HUES48 (cell line): ENCODE measurements around the gene LDB3.
A peak's percentile ranks its signal among the peaks of the same experiment; 100 is the strongest.

Experiments used
- H3K27ac ChIP-seq: one replicate; pipeline ENCODE4 v1.7.0; 2013; ENCODE audit warnings: low read depth, low read length, inconsistent platforms
- H3K27me3 ChIP-seq: 2 replicates; pipeline ENCODE4 v1.6.1; 2013; ENCODE audit warnings: mild to moderate bottlenecking, low read length; ENCODE audit not compliant: control insufficient read depth, insufficient read depth
- H3K36me3 ChIP-seq: 2 replicates; pipeline ENCODE4 v1.6.1; 2013; ENCODE audit warnings: low read length; ENCODE audit not compliant: control insufficient read depth, insufficient read depth
- H3K4me1 ChIP-seq: 2 replicates; pipeline ENCODE4 v1.6.1; 2013; ENCODE audit warnings: mild to moderate bottlenecking, low read length; ENCODE audit not compliant: control insufficient read depth, insufficient read depth
- H3K4me3 ChIP-seq: 2 replicates; pipeline ENCODE4 v1.5.1; 2013; ENCODE audit warnings: mild to moderate bottlenecking, low read depth, low read length
- H3K9ac ChIP-seq: 2 replicates; pipeline ENCODE4 v1.6.1; 2013; ENCODE audit warnings: mild to moderate bottlenecking, low read depth, low read length, moderate library complexity
- H3K9me3 ChIP-seq: 2 replicates; pipeline ENCODE4 v1.6.1; 2013; ENCODE audit warnings: low read length; ENCODE audit not compliant: control insufficient read depth, insufficient read depth

The LDB3 gene

DNA sequence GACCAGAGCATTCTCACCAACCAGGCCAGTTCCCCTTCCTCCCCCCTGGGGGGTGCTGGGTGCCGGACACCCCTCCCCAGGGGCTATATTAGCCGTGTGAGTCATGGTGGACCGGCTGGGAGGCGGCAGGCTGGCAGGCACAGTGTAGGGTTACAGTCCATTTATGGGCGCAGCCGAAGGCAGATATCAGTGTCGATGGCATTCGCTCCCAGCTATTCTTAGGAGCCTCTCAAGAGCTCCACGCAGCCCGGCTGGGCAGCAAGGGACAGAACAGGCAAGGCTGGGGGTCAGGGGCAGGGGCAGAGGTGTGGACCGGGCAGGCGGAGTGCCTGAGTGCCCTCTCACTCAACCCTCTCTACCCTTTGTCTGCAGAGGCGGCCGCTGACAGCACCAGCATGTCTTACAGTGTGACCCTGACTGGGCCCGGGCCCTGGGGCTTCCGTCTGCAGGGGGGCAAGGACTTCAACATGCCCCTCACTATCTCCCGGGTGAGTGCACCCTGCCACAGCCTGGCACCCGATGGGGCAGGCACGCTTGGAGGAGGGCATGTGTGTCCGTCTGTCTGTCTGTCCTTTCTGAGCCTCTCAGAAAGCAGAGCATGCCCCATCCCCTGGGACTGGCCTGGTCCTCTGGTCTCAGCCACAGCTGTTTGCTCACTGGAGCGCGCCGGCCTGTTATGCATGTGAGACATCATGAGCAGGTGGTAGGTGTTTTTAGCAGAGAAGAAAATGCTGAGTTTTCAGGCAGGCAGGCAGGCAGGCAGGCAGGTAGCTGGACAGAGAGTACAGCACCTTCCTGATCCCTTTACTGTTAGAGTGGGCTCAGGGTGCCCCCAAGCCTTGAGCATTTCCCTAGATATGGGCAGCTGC is at the start of gene LDB3:
Gene LDB3 (plus strand): TSS at position 215 of the 869 bp plus-strand sequence. CDS start 181 bp downstream, at position 396.
- no peaks in the 10 kb centered on the region for H3K27me3 ChIP-seq
- H3K4me1 ChIP-seq: peaks cover 19% of the 10 kb centered on the region
- H3K27ac ChIP-seq: no peak within 1 kb of the TSS
- H3K9ac ChIP-seq: 0 out of 2 replicates have a peak within 1 kb of the TSS, but pooled peaks have one; percentile 16
- no peak within 1 kb of the TSS for H3K4me3 ChIP-seq
- no peaks in the 10 kb centered on the region for H3K36me3 ChIP-seq
- H3K9me3 ChIP-seq: no peaks in the 10 kb centered on the region

GRCh38 chr10:86628311-86628710 is 40.0 kb upstream of the LDB3 start:
- peaks cover 24% of the 10 kb centered on the region for H3K27me3 ChIP-seq
- no peaks in the 10 kb centered on the region for H3K36me3 ChIP-seq
- H3K9ac ChIP-seq: no peak overlapping the region
- no peak overlapping the region for H3K4me3 ChIP-seq
- H3K9me3 ChIP-seq: no peaks in the 10 kb centered on the region
- H3K27ac ChIP-seq: no peak overlapping the region
- peaks cover 3% of the 10 kb centered on the region; the same call in 1 of the 2 replicates for H3K4me1 ChIP-seq

GRCh38 chr10:86630079-86630478 is 38.2 kb upstream of the LDB3 start:
- peaks cover 33% of the 10 kb centered on the region for H3K27me3 ChIP-seq
- H3K4me3 ChIP-seq: no peak overlapping the region
- no peak overlapping the region for H3K27ac ChIP-seq
- no peaks in the 10 kb centered on the region for H3K36me3 ChIP-seq
- no peaks in the 10 kb centered on the region for H3K9me3 ChIP-seq
- H3K4me1 ChIP-seq: peaks cover 3% of the 10 kb centered on the region; the same call in 1 of the 2 replicates
- H3K9ac ChIP-seq: no peak overlapping the region

DNA sequence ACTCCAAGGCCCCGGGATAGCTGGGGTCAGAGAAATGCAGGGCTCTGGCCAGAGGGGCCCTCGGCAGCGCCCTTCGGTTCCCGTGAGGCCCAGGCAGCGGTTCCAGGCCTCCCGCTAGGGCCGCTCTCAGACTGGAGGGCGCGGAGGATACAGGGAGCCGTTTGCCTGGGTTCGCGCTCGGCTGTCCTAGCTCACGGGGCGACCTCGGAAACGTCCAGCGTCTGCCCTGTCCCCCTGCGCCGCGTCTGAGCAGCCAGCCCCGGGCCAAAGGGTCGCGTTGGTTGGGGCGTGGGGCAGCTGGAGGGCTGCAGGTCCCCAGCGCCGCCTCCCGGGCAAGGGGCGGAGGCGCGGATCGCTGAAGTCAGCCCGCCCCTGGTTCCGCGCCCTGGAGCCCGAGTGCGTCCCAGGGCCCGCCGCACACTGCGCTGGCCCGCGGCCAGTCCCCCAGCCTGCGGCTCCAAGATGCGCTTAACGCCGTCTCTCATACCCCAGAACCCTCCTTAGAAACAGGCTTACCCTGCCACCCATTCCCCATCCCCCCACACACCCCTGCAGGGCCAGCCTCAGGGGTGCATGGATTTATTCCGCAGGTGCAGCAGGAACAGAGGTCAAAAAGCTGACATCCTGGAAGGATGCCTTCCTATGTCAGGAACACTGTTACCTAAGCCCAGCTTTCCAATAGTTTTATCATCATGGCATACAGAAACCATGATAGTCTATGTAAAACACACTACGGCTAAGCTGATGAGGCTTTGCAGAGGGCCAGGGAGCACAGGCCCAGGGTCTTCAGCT is 36.1 kb upstream of the LDB3 start:
- H3K4me3 ChIP-seq: peak overlapping the region; percentile 65
- no peaks in the 10 kb centered on the region for H3K9me3 ChIP-seq
- H3K36me3 ChIP-seq: no peaks in the 10 kb centered on the region
- H3K9ac ChIP-seq: peak overlapping the region; percentile 17; the same call in 1 of the 2 replicates
- peaks cover 33% of the 10 kb centered on the region for H3K27me3 ChIP-seq
- H3K4me1 ChIP-seq: peaks cover 3% of the 10 kb centered on the region; the same call in 1 of the 2 replicates
- H3K27ac ChIP-seq: no peak overlapping the region

DNA sequence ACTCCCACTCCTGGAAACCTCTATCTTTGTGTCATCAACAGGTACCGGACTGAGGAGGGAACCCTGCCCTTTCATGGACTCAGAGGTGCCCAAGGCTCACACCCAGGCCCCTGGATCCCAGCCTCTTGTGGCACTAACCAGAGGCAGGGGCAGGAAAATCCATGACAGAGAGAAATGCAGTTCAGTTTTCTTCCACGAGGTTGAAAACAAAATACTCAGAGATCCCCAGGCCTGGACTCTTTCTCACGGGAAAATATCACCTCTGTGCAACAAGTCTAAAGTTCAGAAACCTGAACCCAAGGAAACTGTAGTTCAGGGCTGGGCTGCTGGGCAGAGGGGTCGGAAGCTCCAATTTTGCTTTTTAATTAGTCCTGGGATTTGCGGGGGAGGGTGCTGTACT is 35.4 kb upstream of the LDB3 start:
- Histone ChIP-seq H3K27ac (no peak overlapping the region), H3K4me1 (peaks cover 3% of the 10 kb centered on the region; the same call in 1 of the 2 replicates), H3K4me3 (no peak overlapping the region), H3K9ac (no peak overlapping the region), H3K36me3 (no peaks in the 10 kb centered on the region), H3K27me3 (peaks cover 33% of the 10 kb centered on the region), H3K9me3 (no peaks in the 10 kb centered on the region)

DNA sequence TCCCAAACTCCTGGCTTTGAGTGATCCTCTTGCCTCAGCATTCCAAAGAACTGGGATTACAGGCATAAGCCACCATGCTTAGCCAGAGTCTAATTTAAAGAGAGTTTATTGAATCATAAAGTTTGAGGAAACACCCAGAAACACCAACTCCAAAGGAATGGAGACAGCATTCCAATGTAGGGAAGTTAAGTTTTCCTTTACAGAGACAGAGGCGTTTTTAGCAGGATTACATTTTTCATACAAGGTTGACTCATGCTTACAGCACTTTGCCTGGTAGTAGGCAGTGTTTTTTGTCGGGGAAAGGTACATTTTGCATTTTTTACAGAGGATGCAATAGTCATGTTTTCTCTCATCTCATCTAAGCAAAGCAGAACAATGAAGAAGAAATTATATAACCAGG is 32.9 kb upstream of the LDB3 start:
- Histone ChIP-seq H3K4me1 (peaks cover 3% of the 10 kb centered on the region; the same call in 1 of the 2 replicates), H3K4me3 (no peak overlapping the region), H3K36me3 (no peaks in the 10 kb centered on the region), H3K27ac (no peak overlapping the region), H3K27me3 (peaks cover 33% of the 10 kb centered on the region), H3K9me3 (no peaks in the 10 kb centered on the region), H3K9ac (no peak overlapping the region)

GRCh38 chr10:86636311-86636710 is 32.0 kb upstream of the LDB3 start:
- Histone ChIP-seq H3K9me3 (no peaks in the 10 kb centered on the region), H3K9ac (no peak overlapping the region), H3K27ac (no peak overlapping the region), H3K4me3 (no peak overlapping the region), H3K27me3 (peaks cover 29% of the 10 kb centered on the region), H3K36me3 (no peaks in the 10 kb centered on the region), H3K4me1 (peaks cover 3% of the 10 kb centered on the region; the same call in 1 of the 2 replicates)

DNA sequence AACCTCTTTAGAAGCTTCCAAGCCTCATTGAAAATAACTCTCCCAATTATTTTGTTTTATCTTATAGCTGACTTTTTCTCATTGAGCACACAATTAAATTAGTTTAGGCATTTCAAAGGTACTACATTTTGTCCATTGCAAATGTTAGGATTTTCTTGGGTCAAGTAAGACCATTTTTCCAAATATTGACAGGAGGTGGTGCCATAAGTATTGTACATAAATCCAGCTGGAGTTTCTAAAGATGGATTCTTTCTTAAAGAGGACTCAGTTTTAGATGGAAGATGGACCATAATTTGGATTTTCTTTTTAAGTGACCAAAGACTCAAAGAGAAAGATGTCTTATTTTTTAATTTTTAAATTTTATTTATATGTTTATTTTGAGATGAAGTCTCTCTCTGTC is 26.3 kb upstream of the LDB3 start:
- no peaks in the 10 kb centered on the region for H3K4me1 ChIP-seq
- H3K9me3 ChIP-seq: no peaks in the 10 kb centered on the region
- H3K4me3 ChIP-seq: no peak overlapping the region
- H3K9ac ChIP-seq: no peak overlapping the region
- H3K36me3 ChIP-seq: no peaks in the 10 kb centered on the region
- no peak overlapping the region for H3K27ac ChIP-seq
- H3K27me3 ChIP-seq: no peaks in the 10 kb centered on the region

GRCh38 chr10:86642499-86642898 is 25.8 kb upstream of the LDB3 start:
- H3K27me3 ChIP-seq: no peaks in the 10 kb centered on the region
- H3K27ac ChIP-seq: no peak overlapping the region
- H3K36me3 ChIP-seq: no peaks in the 10 kb centered on the region
- H3K9me3 ChIP-seq: no peaks in the 10 kb centered on the region
- H3K4me3 ChIP-seq: no peak overlapping the region
- H3K4me1 ChIP-seq: no peaks in the 10 kb centered on the region
- H3K9ac ChIP-seq: no peak overlapping the region

- no peaks in the 10 kb centered on the region for H3K36me3 ChIP-seq
- H3K4me1 ChIP-seq: 0 out of 2 replicates have a peak, but pooled peaks cover 4% of the 10 kb centered on the region
- H3K9me3 ChIP-seq: no peaks in the 10 kb centered on the region
- no peak overlapping the region for H3K27ac ChIP-seq
- H3K27me3 ChIP-seq: no peaks in the 10 kb centered on the region
- H3K9ac ChIP-seq: no peak overlapping the region
- H3K4me3 ChIP-seq: no peak overlapping the region
Observed at GRCh38 chr10:86644152-86644793, 24.0 kb upstream of the LDB3 start.
